Measurements from ENCODE around the gene LRRC14B.

LRRC14B gene

DNA sequence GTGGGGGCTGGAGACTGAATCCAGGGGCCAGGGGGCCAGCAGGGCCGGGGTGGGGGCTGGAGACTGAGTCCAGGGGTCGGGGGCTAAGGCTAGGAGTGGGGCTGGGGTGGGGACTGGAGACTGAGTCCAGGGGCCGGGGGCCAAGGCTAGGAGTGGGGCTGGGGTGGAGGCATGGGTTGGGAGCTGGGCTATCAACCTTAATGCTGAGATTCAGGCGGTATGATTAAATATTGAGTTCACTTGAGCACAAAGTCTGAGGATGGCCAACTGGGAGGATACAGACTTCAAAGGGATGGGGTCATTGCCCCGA is 17.0 kb upstream of the LRRC14B start:
- no peak overlapping the region for H3K4me3 ChIP-seq (ENCODE audit: control insufficient read depth in 1 of 7, extremely low read depth in 1 of 7, insufficient read depth in 4 of 7, low read depth in 2 of 7, low read length in 6 of 7)
- H3K9me3 ChIP-seq (ENCODE audit: control extremely low read depth in 1 of 5, control insufficient read depth in 4 of 5, insufficient read depth in 2 of 5, low read depth in 1 of 5, low read length in 4 of 5) = no peaks in the 10 kb centered on the region
- DNase-seq = no peak
- ChIA-PET CTCF (interaction anchor here (1.2 kb wide), 1 partner anchor 18 kb away, joined by 3 read pairs; no protein-coding TSS in a partner anchor), POLR2A (no interaction called here)
- H3K4me1 ChIP-seq (ENCODE audit: control extremely low read depth in 1 of 4, control insufficient read depth in 4 of 4, insufficient read depth in 4 of 4, low read length in 3 of 4) = peaks cover 0 to 3% (median 0%) of the 10 kb centered on the region in 4 experiments
- H3K27me3 ChIP-seq (replicated peaks in 2 of 5; ENCODE audit: control insufficient read depth in 4 of 5, insufficient read depth in 5 of 5, low read length in 4 of 5) = peaks cover 0 to 2% (median 0%) of the 10 kb centered on the region in 5 experiments
- WGBS (ENCODE audit: insufficient coverage) = 100% methylated on average over 3 of the region's 5 CpGs
- H3K36me3 ChIP-seq (ENCODE audit: control insufficient read depth in 4 of 4, insufficient read depth in 4 of 4, low read length in 3 of 4) = no peaks in the 10 kb centered on the region
- H3K27ac ChIP-seq (ENCODE audit: insufficient read depth in 1 of 2, low read depth in 1 of 2, low read length in 2 of 2, poor library complexity in 1 of 2, severe bottlenecking in 2 of 2) = no peak overlapping the region

DNA sequence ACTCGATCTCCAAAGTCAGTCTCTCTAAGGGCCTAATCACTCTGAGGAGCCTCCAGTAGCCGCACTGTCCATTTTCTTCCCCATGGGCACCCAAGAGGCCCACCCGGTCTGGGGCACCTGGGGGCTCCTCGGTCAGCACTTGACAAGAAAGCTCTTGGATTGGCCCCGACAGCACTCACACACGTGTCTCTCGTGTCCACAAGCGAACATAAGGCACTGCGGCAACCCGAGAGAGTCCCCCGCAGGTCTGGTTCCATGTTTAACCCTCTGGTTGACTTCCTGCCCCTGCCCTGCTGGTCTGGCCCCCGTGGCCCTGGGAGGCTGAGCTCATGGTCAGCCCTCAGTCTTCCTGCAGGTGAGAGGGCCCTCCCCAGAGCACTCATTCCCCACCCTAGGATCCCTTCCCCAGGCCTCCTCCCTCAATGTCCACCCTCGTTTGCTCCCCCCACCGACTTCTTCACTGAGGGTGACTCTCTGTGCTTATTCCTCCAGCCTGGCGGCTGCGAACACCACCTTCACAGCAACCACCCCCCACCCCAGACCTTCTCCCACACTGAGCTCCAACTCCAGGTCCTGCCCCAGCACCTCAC is 16.3 kb upstream of the LRRC14B start:
- WGBS (ENCODE audit: insufficient coverage) = 96% methylated on average over 16 of the region's 16 CpGs
- Histone ChIP-seq H3K4me3 (ENCODE audit: control insufficient read depth in 1 of 7, extremely low read depth in 1 of 7, insufficient read depth in 4 of 7, low read depth in 2 of 7, low read length in 6 of 7) (no peak overlapping the region), H3K27ac (ENCODE audit: insufficient read depth in 1 of 2, low read depth in 1 of 2, low read length in 2 of 2, poor library complexity in 1 of 2, severe bottlenecking in 2 of 2) (no peak overlapping the region), H3K9me3 (ENCODE audit: control extremely low read depth in 1 of 5, control insufficient read depth in 4 of 5, insufficient read depth in 2 of 5, low read depth in 1 of 5, low read length in 4 of 5) (no peaks in the 10 kb centered on the region), H3K36me3 (ENCODE audit: control insufficient read depth in 4 of 4, insufficient read depth in 4 of 4, low read length in 3 of 4) (no peaks in the 10 kb centered on the region), H3K27me3 (replicated peaks in 2 of 5; ENCODE audit: control insufficient read depth in 4 of 5, insufficient read depth in 5 of 5, low read length in 4 of 5) (peaks cover 0 to 4% (median 0%) of the 10 kb centered on the region in 5 experiments), H3K4me1 (ENCODE audit: control extremely low read depth in 1 of 4, control insufficient read depth in 4 of 4, insufficient read depth in 4 of 4, low read length in 3 of 4) (no peaks in the 10 kb centered on the region)
- ChIA-PET POLR2A (no interaction called here), CTCF (interaction anchor here (1.2 kb wide), 1 partner anchor 19 kb away, joined by 3 read pairs; no protein-coding TSS in a partner anchor)
- no peak for DNase-seq

DNA sequence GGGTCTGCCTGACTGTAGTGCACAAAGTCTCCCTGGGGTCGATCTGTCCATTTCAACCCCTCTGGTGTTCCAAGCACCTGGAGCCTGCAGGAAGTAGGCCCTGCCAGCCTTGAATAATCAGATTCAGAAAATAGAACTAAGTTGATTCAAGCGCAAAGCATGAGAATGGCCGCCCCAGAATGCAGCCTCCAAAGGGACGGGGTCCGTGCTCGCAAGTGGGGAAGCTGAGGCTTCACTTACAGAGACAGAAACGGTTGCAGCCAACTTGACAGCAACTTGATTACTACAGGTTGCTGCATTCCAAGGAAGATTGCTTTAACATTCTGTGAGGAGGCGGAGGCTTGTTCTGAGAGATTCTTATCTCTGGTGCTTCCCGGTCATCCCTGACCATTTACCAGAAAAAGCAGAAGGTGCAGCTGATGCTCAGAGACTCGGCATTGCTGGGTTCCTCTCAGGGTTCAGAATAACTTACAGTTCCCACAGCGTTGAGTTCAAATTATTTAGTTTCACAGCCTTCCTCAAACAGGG is 14.9 kb upstream of the LRRC14B start:
- H3K4me3 ChIP-seq (ENCODE audit: control insufficient read depth in 1 of 7, extremely low read depth in 1 of 7, insufficient read depth in 4 of 7, low read depth in 2 of 7, low read length in 6 of 7) = no peak overlapping the region
- ChIA-PET POLR2A (no interaction called here), CTCF (no interaction called here)
- H3K27me3 ChIP-seq (replicated peaks in 2 of 5; ENCODE audit: control insufficient read depth in 4 of 5, insufficient read depth in 5 of 5, low read length in 4 of 5) = peaks cover 0 to 7% (median 0%) of the 10 kb centered on the region in 5 experiments
- no peaks in the 10 kb centered on the region for H3K9me3 ChIP-seq (ENCODE audit: control extremely low read depth in 1 of 5, control insufficient read depth in 4 of 5, insufficient read depth in 2 of 5, low read depth in 1 of 5, low read length in 4 of 5)
- H3K4me1 ChIP-seq (ENCODE audit: control extremely low read depth in 1 of 4, control insufficient read depth in 4 of 4, insufficient read depth in 4 of 4, low read length in 3 of 4) = no peaks in the 10 kb centered on the region
- WGBS (ENCODE audit: insufficient coverage) = 93% methylated on average over 11 of the region's 11 CpGs
- no peaks in the 10 kb centered on the region for H3K36me3 ChIP-seq (ENCODE audit: control insufficient read depth in 4 of 4, insufficient read depth in 4 of 4, low read length in 3 of 4)
- DNase-seq = no peak
- no peak overlapping the region for H3K27ac ChIP-seq (ENCODE audit: insufficient read depth in 1 of 2, low read depth in 1 of 2, low read length in 2 of 2, poor library complexity in 1 of 2, severe bottlenecking in 2 of 2)

DNA sequence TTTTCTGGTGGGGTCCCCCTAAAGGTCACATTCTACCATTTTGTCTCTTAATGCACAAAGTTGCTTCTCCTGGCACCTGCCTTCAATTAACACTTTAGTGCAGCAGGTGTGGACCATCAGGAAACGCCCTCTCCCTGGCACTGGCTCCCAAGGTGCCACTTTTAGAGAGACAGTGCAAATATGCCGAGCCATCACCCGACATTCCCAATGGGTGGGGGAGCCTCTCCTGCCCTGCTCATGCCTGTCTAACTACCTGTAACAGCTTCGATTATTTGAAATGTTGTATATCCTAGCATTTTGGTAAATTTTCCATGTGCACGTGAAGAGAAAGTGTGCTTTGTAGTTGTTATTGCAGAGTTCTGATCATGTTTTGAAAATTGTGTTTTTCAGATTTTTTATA is 13.2 kb upstream of the LRRC14B start:
- Histone ChIP-seq H3K36me3 (ENCODE audit: control insufficient read depth in 4 of 4, insufficient read depth in 4 of 4, low read length in 3 of 4) (no peaks in the 10 kb centered on the region), H3K4me1 (ENCODE audit: control extremely low read depth in 1 of 4, control insufficient read depth in 4 of 4, insufficient read depth in 4 of 4, low read length in 3 of 4) (no peaks in the 10 kb centered on the region), H3K4me3 (ENCODE audit: control insufficient read depth in 1 of 7, extremely low read depth in 1 of 7, insufficient read depth in 4 of 7, low read depth in 2 of 7, low read length in 6 of 7) (no peak overlapping the region), H3K27ac (ENCODE audit: insufficient read depth in 1 of 2, low read depth in 1 of 2, low read length in 2 of 2, poor library complexity in 1 of 2, severe bottlenecking in 2 of 2) (no peak overlapping the region), H3K27me3 (replicated peaks in 2 of 5; ENCODE audit: control insufficient read depth in 4 of 5, insufficient read depth in 5 of 5, low read length in 4 of 5) (peaks cover 0 to 7% (median 0%) of the 10 kb centered on the region in 5 experiments), H3K9me3 (ENCODE audit: control extremely low read depth in 1 of 5, control insufficient read depth in 4 of 5, insufficient read depth in 2 of 5, low read depth in 1 of 5, low read length in 4 of 5) (no peaks in the 10 kb centered on the region)
- no peak for DNase-seq
- WGBS (ENCODE audit: insufficient coverage) = 98% methylated on average over 5 of the region's 5 CpGs
- ChIA-PET CTCF (no interaction called here), POLR2A (no interaction called here)

DNA sequence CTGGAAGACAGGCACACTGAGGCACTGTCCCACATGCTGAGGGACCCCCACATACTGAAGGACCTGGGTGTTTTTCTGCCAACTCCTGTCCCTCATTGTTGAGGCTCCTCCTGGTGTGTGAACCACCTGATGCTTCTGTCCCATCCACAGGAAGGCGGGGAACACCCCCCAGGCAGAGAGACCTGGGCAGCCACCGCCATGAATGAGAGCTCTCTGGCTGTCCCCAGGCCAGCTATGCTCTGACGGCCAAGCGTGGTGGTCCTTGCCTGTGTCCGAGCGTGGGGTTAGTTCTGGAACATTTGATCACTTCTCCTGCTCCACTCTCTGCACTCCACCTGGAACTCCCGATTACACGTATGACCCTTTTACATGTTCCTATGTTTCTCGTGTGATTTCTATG is 11.9 kb upstream of the LRRC14B start:
- no peak overlapping the region for H3K4me3 ChIP-seq (ENCODE audit: control insufficient read depth in 1 of 7, extremely low read depth in 1 of 7, insufficient read depth in 4 of 7, low read depth in 2 of 7, low read length in 6 of 7)
- H3K27me3 ChIP-seq (replicated peaks in 2 of 5; ENCODE audit: control insufficient read depth in 4 of 5, insufficient read depth in 5 of 5, low read length in 4 of 5) = peaks cover 0 to 7% (median 0%) of the 10 kb centered on the region in 5 experiments
- H3K36me3 ChIP-seq (ENCODE audit: control insufficient read depth in 4 of 4, insufficient read depth in 4 of 4, low read length in 3 of 4) = no peaks in the 10 kb centered on the region
- H3K27ac ChIP-seq (ENCODE audit: insufficient read depth in 1 of 2, low read depth in 1 of 2, low read length in 2 of 2, poor library complexity in 1 of 2, severe bottlenecking in 2 of 2) = no peak overlapping the region
- H3K4me1 ChIP-seq (ENCODE audit: control extremely low read depth in 1 of 4, control insufficient read depth in 4 of 4, insufficient read depth in 4 of 4, low read length in 3 of 4) = no peaks in the 10 kb centered on the region
- WGBS (ENCODE audit: insufficient coverage) = 86% methylated on average over 8 of the region's 9 CpGs
- H3K9me3 ChIP-seq (ENCODE audit: control extremely low read depth in 1 of 5, control insufficient read depth in 4 of 5, insufficient read depth in 2 of 5, low read depth in 1 of 5, low read length in 4 of 5) = no peaks in the 10 kb centered on the region
- DNase-seq = no peak
- CTCF ChIA-PET = interaction anchor here (1.2 to 1.6 kb wide), 2 partner anchors 9 to 15 kb away, joined by 3 to 6 read pairs; no protein-coding TSS in a partner anchor
- POLR2A ChIA-PET = no interaction called here

DNA sequence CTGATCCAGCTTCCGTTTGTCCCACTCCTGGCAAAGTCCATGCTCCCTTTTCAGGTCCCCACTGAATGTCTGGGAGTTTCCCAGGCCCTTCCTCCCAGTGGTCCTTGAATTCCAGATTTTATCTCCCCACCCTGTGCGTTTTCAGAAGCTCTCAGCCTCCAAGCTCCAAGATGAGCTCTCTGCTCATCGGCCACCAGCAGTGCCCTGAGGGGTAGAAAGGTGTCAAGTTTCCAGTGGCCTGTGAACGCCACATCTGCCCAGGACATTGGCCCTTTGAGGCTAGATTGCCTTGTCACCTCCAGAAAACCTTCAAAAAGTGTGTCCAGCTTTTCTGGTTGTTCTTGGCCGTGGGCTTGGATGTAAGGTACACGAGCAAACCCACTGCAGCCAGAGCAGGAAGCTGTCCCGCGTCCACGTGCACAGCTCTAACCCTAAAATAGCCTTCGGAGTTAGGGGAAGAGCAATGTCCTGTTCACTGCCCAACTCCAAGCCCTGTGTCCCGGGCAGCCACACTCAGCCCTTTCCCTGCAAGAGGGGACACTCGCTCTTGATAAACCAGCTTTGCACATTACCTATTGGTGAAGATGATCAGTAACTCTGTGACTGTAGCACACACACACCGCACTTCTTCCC is 10.9 kb upstream of the LRRC14B start:
- Histone ChIP-seq H3K36me3 (ENCODE audit: control insufficient read depth in 4 of 4, insufficient read depth in 4 of 4, low read length in 3 of 4) (no peaks in the 10 kb centered on the region), H3K27me3 (replicated peaks in 2 of 5; ENCODE audit: control insufficient read depth in 4 of 5, insufficient read depth in 5 of 5, low read length in 4 of 5) (peaks cover 0 to 7% (median 0%) of the 10 kb centered on the region in 5 experiments), H3K27ac (ENCODE audit: insufficient read depth in 1 of 2, low read depth in 1 of 2, low read length in 2 of 2, poor library complexity in 1 of 2, severe bottlenecking in 2 of 2) (no peak overlapping the region), H3K9me3 (ENCODE audit: control extremely low read depth in 1 of 5, control insufficient read depth in 4 of 5, insufficient read depth in 2 of 5, low read depth in 1 of 5, low read length in 4 of 5) (no peaks in the 10 kb centered on the region), H3K4me3 (ENCODE audit: control insufficient read depth in 1 of 7, extremely low read depth in 1 of 7, insufficient read depth in 4 of 7, low read depth in 2 of 7, low read length in 6 of 7) (no peak overlapping the region), H3K4me1 (ENCODE audit: control extremely low read depth in 1 of 4, control insufficient read depth in 4 of 4, insufficient read depth in 4 of 4, low read length in 3 of 4) (no peaks in the 10 kb centered on the region)
- DNase-seq = no peak
- POLR2A ChIA-PET = no interaction called here
- 95% methylated on average over 12 of the region's 13 CpGs for WGBS (ENCODE audit: insufficient coverage)
- CTCF ChIA-PET = interaction anchor here (0.8 to 1.2 kb wide), 3 partner anchors 8 to 21 kb away, joined by 3 to 4 read pairs (median 3); no protein-coding TSS in a partner anchor

DNA sequence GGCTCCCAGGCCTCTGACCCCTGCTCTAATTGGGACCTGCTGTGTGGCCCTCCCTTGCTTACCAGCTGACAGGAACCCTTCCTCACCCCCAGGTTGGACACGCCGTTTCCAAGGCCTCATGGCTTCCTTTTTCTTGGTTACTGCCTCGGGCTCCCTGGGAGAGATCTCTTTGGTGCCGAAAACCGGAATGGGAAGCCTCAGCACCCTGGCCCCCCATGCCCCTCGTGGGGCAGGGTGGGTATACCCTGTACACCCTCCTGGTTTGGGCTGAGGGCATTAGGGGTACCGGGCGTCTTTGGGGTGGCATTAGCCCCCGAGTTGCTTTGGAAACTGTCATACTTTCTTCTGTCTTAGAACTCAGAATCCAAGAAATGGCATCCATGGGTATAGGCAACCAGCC is 10.1 kb upstream of the LRRC14B start:
- no peak for DNase-seq
- no peaks in the 10 kb centered on the region for H3K36me3 ChIP-seq (ENCODE audit: control insufficient read depth in 4 of 4, insufficient read depth in 4 of 4, low read length in 3 of 4)
- H3K9me3 ChIP-seq (ENCODE audit: control extremely low read depth in 1 of 5, control insufficient read depth in 4 of 5, insufficient read depth in 2 of 5, low read depth in 1 of 5, low read length in 4 of 5) = no peaks in the 10 kb centered on the region
- WGBS (ENCODE audit: insufficient coverage) = 94% methylated on average over 9 of the region's 9 CpGs
- no peak overlapping the region for H3K4me3 ChIP-seq (ENCODE audit: control insufficient read depth in 1 of 7, extremely low read depth in 1 of 7, insufficient read depth in 4 of 7, low read depth in 2 of 7, low read length in 6 of 7)
- H3K27me3 ChIP-seq (replicated peaks in 2 of 5; ENCODE audit: control insufficient read depth in 4 of 5, insufficient read depth in 5 of 5, low read length in 4 of 5) = peaks cover 0 to 7% (median 0%) of the 10 kb centered on the region in 5 experiments
- H3K4me1 ChIP-seq (ENCODE audit: control extremely low read depth in 1 of 4, control insufficient read depth in 4 of 4, insufficient read depth in 4 of 4, low read length in 3 of 4) = no peaks in the 10 kb centered on the region
- no peak overlapping the region for H3K27ac ChIP-seq (ENCODE audit: insufficient read depth in 1 of 2, low read depth in 1 of 2, low read length in 2 of 2, poor library complexity in 1 of 2, severe bottlenecking in 2 of 2)
- POLR2A ChIA-PET = no interaction called here
- CTCF ChIA-PET = no interaction called here

All from common myeloid progenitor, CD34-positive (primary cell).